Stimulated activated CD4-positive, alpha-beta T cell treated with anti-CD3 and anti-CD28 coated beads, Interleukin-12 subunit alpha, Interleukin-12 subunit beta, amount 100 ng/mL, for 48 hours (primary cell): ENCODE data around the gene PSME4.
"Not testable (repeated sequence)": the region's sequence is repeated elsewhere in the genome, so short reads cannot be mapped to it uniquely, and the experiment has no call there.

Experiments
- DNase-seq, 3 donors: peaks; one replicate each; pipeline ENCODE4 v3.0.0-alpha.2; 2020; ENCODE audit warnings: low read depth in 2 of 3, low spot score in 1 of 3

PSME4 gene

GRCh38 chr2:53886406-53887280 is 84.2 kb downstream of the PSME4 start:
- no peak for DNase-seq

- no peak for DNase-seq
These were observed 85.9 kb downstream of the PSME4 start for GRCh38 chr2:53884883-53885282.

- no peak for DNase-seq
These were observed 88.8 kb downstream of the PSME4 start for GRCh38 chr2:53881986-53882385.

GRCh38 chr2:53881360-53881759 is 89.4 kb downstream of the PSME4 start:
- DNase-seq = no peak

DNA sequence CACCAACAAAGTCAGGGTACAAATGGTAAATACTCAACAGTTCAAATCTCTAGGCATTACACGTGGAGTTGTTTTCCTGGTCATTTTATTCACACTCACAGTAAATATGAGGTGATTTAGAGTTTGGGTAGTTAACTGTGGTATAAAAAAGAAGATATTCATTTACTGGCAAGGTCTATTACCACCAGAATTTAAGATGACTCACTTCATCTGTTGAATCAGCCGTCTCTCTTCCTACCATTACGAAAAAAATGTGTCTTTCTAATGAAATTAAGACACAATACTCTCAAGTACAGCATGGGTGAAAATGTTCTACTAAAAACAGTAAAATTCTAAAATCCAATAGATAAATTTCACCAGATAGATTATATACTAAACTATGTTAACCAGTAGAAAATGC is 90.0 kb downstream of the PSME4 start:
- DNase-seq = no peak

DNA sequence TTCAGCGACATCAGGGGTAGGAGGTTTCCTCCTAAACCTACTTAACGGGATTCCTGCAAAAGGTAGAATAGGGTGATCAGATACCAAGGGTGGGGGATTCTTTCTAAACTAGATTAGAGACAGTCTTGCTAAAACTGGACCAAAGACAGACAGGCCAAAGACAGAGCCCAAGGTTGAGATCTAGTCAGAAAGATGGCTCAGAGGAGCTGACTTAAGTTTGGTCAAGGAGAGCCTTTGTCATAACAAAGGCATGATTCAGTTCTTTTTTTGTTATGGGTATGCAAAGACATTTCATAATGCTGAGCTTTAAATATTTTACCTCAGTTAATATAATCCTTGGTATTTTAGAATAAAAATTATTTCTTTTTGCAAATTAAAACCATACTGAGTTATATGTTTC is 93.2 kb downstream of the PSME4 start:
- no peak for DNase-seq

DNA sequence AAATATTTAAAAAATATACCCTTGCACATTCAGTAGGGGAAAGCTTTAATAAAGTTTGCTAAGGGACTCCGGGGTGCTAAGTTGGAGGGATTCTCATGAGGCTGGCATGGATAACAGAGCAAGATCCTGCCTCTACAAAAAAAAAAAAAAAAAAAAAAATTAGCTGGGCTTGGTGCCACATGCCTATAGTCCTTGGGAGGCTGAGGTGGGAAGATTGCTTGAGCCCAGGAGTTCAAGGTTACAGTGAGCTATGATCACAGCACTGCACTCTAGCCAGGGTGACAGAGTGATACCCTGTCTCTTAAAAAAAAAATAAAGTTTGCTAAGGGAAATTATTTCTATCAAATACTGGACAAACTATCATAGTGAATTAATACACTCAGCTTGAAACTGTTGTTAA is 93.7 kb downstream of the PSME4 start:
- DNase-seq = no peak

GRCh38 chr2:53874401-53874950 is 96.3 kb downstream of the PSME4 start:
- no peak for DNase-seq

- no peak for DNase-seq
These were observed 103.0 kb downstream of the PSME4 start for GRCh38 chr2:53867773-53868172.

DNA sequence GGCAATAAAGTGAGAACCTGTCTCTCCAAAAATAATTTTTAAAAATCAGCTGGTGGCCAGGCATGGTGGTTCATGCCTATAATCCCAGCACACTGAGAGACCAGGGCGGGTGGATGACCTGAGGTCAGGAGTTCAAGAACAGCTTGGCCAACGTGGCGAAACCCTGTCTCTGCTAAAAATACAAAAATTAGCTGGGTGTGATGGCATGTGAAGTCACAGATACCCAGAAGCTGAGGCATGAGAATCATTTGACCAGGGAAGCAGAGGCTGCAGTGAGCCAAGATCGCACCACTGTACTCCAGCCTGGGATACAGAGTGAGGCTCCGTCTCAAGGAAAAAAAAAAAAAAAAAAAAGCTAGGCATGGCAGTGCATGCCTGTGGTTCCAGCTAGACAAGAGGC is 103.6 kb downstream of the PSME4 start:
- no peak for DNase-seq

- no peak for DNase-seq
These were observed 104.8 kb downstream of the PSME4 start for GRCh38 chr2:53865962-53866361.

DNA sequence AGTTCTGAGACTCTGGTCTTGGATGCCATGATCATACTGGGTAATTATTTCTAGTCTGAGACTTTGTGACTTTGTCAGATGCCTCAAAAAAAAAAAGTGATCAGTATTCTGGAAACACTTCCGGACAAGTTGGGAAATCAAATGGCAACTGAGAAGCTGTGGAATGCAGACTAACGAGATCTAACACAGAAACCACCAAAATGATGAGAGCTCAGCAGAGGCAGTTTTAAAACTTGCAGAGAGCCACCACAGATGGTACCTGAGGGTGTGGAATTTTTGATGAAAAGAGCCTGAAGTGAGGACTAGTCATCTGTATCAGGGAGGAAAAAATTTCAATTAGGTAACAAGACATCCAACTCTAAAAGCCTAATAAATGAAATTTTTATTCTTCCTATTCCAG is 105.5 kb downstream of the PSME4 start:
- no peak for DNase-seq

- DNase-seq = no peak
These were observed 107.1 kb downstream of the PSME4 start for GRCh38 chr2:53863538-53864227.

GRCh38 chr2:53861824-53862223 is 109.0 kb downstream of the PSME4 start:
- no peak for DNase-seq

DNA sequence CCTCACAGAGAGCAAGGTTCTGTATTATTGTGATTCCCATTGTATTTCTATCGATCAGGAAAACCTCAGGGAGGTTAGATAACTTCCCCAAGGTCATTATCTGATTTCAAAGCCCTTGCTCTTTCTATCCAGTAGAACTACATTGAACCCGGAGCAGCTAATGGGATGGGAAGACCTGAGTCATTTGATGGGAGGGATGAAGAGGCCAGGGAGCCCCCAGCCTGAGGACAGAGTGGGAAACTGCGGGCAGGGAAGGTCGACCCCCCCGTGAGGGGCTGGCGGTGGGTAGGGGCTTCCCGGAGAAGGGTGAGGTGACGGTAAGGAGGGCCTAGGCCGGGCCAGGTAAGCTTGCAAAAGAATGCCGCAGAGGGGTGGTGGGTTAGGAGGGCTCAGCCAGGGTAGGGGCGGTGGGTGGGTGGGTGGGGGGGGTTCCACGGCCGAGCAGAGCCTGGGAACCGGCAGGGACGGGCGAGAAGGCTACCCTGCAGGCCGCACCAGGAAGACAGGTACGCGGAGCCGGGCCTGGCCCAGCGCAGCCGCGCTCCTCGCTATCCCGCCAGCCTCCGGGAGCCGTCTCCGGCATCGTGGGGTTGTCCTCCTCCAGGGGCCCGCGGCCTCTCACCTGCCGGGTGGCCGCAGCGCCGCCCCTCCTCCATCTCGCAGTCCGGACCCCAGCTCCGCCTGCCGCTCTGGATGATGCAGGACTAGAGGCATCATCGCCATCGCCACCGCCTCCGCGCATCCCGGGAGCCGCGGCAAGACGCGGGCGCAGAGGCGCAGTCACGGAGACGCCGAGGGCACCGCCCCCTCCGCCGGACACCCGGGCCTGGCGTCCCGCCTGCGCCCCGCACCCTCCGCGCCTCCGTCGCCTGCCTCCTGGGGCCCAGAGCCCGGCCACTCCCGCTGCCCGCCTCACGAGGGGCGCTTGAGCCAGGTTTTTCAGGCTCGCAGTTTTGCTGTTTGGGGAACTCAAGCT is 111.3 kb downstream of the PSME4 start, which contains the start of gene GPR75:
TSS of gene GPR75 (minus strand) at position 762 of the 976 bp plus-strand sequence. CDS start 5,211 bp downstream, outside the sequence.
- DNase-seq = no peak

- DNase-seq = no peak
These were observed 114.5 kb downstream of the PSME4 start for GRCh38 chr2:53856272-53856671.

- DNase-seq = no peak
These were observed 116.1 kb downstream of the PSME4 start for GRCh38 chr2:53854678-53855077.

DNA sequence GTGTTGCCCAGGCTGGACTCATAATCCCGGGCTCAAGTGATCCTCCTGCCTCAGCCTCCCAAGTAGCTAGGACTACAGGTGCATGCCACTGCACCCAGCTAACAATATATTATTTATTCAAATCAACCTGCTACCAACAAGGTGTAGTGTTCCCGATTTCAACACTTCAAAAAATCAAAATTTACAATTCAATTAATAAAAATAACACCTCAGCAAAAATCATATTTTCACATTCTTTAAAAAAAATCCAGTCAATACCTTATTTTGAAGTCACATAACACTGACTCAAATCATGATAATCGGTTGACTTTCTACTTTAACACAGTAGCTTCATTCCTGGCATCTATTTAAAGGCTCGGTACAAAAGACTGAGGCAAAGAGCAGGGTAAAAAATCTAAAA is 118.3 kb downstream of the PSME4 start:
- DNase-seq = no peak

DNA sequence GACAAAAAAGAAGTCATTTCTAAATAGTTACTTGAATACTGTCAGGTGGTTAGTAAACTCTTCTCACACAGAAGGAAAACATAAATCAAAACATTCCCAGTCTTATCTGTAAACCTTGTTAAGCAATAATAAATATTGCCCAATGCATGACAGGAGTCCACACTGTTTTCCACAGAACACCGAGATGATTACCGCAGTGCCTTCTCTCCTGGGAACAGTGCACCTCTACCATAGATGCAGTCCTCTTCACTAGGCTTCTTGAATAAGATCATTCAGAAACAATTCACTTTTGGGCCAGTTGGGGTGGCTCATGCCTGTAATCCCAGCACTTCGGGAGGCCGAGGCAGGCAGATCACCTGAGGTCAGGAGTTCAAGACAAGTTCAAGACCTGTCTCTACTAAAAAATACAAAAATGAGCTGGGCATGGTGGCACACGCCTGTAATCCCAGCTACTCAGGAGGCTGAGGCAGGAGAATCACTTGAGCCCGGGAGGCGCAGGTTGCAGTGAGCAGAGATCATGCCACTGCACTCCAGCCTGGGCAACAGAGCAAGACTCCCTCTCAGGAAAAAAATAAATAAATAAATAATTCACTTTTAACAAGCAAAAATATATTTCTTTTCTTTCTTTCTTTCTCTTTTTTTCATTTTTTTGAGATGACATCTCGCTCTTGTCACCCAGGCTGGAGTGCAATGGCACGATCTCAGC is 119.6 kb downstream of the PSME4 start:
- not testable (repeated sequence) for DNase-seq

GRCh38 chr2:53848062-53848461 is 122.7 kb downstream of the PSME4 start:
- DNase-seq = no peak
